K562 (cell line): Measurements from ENCODE around the gene ADPRH. TPM values are rescaled to one million over a fixed set of nuclear protein-coding genes. Genes with fewer than 3 reads are reported as not detected.

Experiments
- ATF1 ChIP-seq, 2 experiments: fragments of 450-650 bp in 1 of 2; IDR thresholded peaks; 2 replicates each; pipeline ENCODE4 v1.6.1; 2016; ENCODE audit warnings: missing compliant biosample characterization in 1 of 2, missing genetic modification characterization in 1 of 2
- E2F6 ChIP-seq, 2 experiments: IDR thresholded peaks; 2 replicates each; pipeline ENCODE4 v1.6.1; 2011; ENCODE audit warnings: borderline replicate concordance in 1 of 2, control low read depth in 1 of 2, low read depth in 1 of 2, low read length in 1 of 2, mild to moderate bottlenecking in 1 of 2, mixed read lengths in 1 of 2, moderate library complexity in 1 of 2; ENCODE audit not compliant: insufficient read depth in 1 of 2, insufficient read length in 1 of 2, poor library complexity in 1 of 2, severe bottlenecking in 1 of 2; ENCODE audit errors: extremely low read depth in 1 of 2
- POLR2B ChIP-seq: fragments of 450-650 bp; IDR thresholded peaks from 2 replicates; pipeline ENCODE4 v1.6.1; 2018; ENCODE audit warnings: low read depth; ENCODE audit not compliant: partially characterized antibody
- polyA plus RNA-seq, 8 experiments: library from polyadenylated mRNA; depleted of rRNA in 4 of 8; stranded (reverse) in 5 of 8; unstranded in 3 of 8; fragments of >200 nt; fragmentation: Nextera tagmentation in 2 of 8; fragmentation: Illumina TruSeq in 1 of 8; extraction: Ambion mirVana in 2 of 8; extraction: Trizol in 1 of 8; gene quantifications; 2 replicates each; pipeline versions ENCODE4 v1.2.1 to v1.2.3, GENCODE V29; 2011 to 2014; ENCODE audit warnings: inconsistent platforms in 1 of 8, missing spikeins in 1 of 8
- total RNA-seq, 7 experiments: library from RNA; depleted of rRNA in 6 of 7; stranded (reverse); fragments of >200 nt in 6 of 7; fragmentation: Illumina TruSeq in 2 of 7; extraction: Trizol in 2 of 7; gene quantifications; 2 replicates each; pipeline versions ENCODE4 v1.2.1 to v1.2.3, GENCODE V29; 2011 to 2021; ENCODE audit warnings: low replicate concordance in 1 of 7
- TF ChIP-seq, protein P1 (sequence below), 2 experiments: fragments of 450-650 bp in 1 of 2; sonication (generic) in 1 of 2; formaldehyde crosslinking in 1 of 2; IDR thresholded peaks; 2 replicates each; pipeline versions ENCODE4 v1.7.1 to v1.9.0; 2016 to 2022; ENCODE audit warnings: inconsistent platforms in 1 of 2, mild to moderate bottlenecking in 1 of 2, missing genetic modification reagents in 1 of 2

Gene ADPRH
- total and polyA plus RNA-seq, 9 of the 15 experiments (the other 6 are each of a cell fraction or from before 2014, with no cell fraction given) = 0.01 to 1.4 (median 0.65) TPM

DNA sequence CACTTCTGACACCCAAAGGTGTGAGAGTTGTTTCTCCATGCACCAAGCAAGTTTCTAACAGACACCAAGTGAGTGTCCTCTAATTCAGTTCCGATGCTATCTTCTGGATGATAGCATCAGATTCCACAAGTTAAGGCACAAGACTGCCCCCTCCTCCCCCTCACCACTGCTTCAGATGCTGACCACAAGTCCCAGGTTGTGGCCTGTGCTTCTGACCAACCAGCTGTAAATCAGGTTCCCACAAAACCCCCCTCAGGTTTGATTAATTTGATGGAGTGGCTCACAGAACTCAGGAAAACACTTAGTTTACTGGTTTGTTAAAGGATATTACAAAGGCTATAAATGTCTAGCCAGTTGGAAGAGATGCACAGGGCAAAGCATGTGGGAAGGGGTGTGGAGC, 11.4 kb downstream of the ADPRH start (continued):
- TF ChIP-seq, protein P1, sequence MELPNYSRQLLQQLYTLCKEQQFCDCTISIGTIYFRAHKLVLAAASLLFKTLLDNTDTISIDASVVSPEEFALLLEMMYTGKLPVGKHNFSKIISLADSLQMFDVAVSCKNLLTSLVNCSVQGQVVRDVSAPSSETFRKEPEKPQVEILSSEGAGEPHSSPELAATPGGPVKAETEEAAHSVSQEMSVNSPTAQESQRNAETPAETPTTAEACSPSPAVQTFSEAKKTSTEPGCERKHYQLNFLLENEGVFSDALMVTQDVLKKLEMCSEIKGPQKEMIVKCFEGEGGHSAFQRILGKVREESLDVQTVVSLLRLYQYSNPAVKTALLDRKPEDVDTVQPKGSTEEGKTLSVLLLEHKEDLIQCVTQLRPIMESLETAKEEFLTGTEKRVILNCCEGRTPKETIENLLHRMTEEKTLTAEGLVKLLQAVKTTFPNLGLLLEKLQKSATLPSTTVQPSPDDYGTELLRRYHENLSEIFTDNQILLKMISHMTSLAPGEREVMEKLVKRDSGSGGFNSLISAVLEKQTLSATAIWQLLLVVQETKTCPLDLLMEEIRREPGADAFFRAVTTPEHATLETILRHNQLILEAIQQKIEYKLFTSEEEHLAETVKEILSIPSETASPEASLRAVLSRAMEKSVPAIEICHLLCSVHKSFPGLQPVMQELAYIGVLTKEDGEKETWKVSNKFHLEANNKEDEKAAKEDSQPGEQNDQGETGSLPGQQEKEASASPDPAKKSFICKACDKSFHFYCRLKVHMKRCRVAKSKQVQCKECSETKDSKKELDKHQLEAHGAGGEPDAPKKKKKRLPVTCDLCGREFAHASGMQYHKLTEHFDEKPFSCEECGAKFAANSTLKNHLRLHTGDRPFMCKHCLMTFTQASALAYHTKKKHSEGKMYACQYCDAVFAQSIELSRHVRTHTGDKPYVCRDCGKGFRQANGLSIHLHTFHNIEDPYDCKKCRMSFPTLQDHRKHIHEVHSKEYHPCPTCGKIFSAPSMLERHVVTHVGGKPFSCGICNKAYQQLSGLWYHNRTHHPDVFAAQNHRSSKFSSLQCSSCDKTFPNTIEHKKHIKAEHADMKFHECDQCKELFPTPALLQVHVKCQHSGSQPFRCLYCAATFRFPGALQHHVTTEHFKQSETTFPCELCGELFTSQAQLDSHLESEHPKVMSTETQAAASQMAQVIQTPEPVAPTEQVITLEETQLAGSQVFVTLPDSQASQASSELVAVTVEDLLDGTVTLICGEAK (IDR thresholded peaks at IDR 0.05) = no peak
- TF ChIP-seq, protein P1 (CRISPR knock-in tag; IDR thresholded peaks at IDR 0.05) = no peak
- no peak for TF ChIP-seq E2F6 (IDR thresholded peaks at IDR 0.05; ENCODE audit: borderline replicate concordance in 1 of 2, extremely low read depth in 1 of 2, insufficient read depth in 1 of 2, insufficient read length in 1 of 2, low read depth in 1 of 2, low read length in 1 of 2, poor library complexity in 1 of 2, severe bottlenecking in 1 of 2)
- no peak for TF ChIP-seq POLR2B
- TF ChIP-seq ATF1 (CRISPR knock-in tag; IDR thresholded peaks at IDR 0.05) = no peak
- no peak for TF ChIP-seq ATF1 (tag; IDR thresholded peaks at IDR 0.05)
